DOHH2 (cell line): Measurements from ENCODE around the gene ZNF622.

ENCODE experiments used
- H3F3A ChIP-seq: fragments of 200-600 bp; sonication (generic), shearing (Covaris generic); 2 replicates; pipeline ENCODE4 v1.6.0; 2016; ENCODE audit warnings: antibody characterized with exemption, mild to moderate bottlenecking; ENCODE audit not compliant: control insufficient read depth, insufficient read depth
- H3K27ac ChIP-seq: fragments of 200-600 bp; sonication (generic); 2 replicates; pipeline ENCODE4 v1.5.1; 2014; ENCODE audit warnings: low read depth, mild to moderate bottlenecking, low read length, moderate library complexity
- H3K27me3 ChIP-seq: fragments of 200-600 bp; sonication (generic); 2 replicates; pipeline ENCODE4 v1.6.1; 2014; ENCODE audit warnings: mild to moderate bottlenecking, low read length, mixed read lengths; ENCODE audit not compliant: control insufficient read depth
- H3K36me3 ChIP-seq: fragments of 200-600 bp; sonication (generic); 2 replicates; pipeline ENCODE4 v1.6.1; 2014; ENCODE audit warnings: mild to moderate bottlenecking, low read length, moderate library complexity, mixed read lengths; ENCODE audit not compliant: control insufficient read depth
- H3K4me1 ChIP-seq: fragments of 200-600 bp; sonication (generic); 2 replicates; pipeline ENCODE4 v1.6.1; 2014; ENCODE audit warnings: mild to moderate bottlenecking, low read length, mixed read lengths; ENCODE audit not compliant: control insufficient read depth
- H3K4me2 ChIP-seq: fragments of 200-600 bp; sonication (generic); 2 replicates; pipeline ENCODE4 v1.6.0; 2014; ENCODE audit warnings: mild to moderate bottlenecking, low read length, moderate library complexity
- H3K4me3 ChIP-seq: fragments of 200-600 bp; sonication (generic); 2 replicates; pipeline ENCODE4 v1.5.1; 2014; ENCODE audit warnings: mild to moderate bottlenecking, low read length, mixed read lengths
- H3K79me2 ChIP-seq: fragments of 200-600 bp; sonication (generic); 2 replicates; pipeline ENCODE4 v1.6.1; 2014; ENCODE audit warnings: mild to moderate bottlenecking, low read length, mixed read lengths; ENCODE audit not compliant: control insufficient read depth
- H3K9me2 ChIP-seq: fragments of 200-600 bp; sonication (generic); replicated peaks from 2 replicates; pipeline ENCODE4 v1.6.1; 2014; ENCODE audit warnings: mild to moderate bottlenecking, low read length, mixed read lengths; ENCODE audit not compliant: control insufficient read depth
- H3K9me3 ChIP-seq: fragments of 200-600 bp; sonication (generic); 2 replicates; pipeline ENCODE4 v1.6.1; 2014; ENCODE audit warnings: antibody characterized with exemption, low read length, mixed read lengths; ENCODE audit not compliant: control insufficient read depth, insufficient read depth
- H4K20me1 ChIP-seq: fragments of 200-600 bp; sonication (generic); 2 replicates; pipeline ENCODE4 v1.6.0; 2014; ENCODE audit warnings: low read depth, mild to moderate bottlenecking, antibody characterized with exemption, low read length, moderate library complexity; ENCODE audit not compliant: control insufficient read depth, insufficient read depth
- EZH2phosphoT487 ChIP-seq: fragments of 200-600 bp; sonication (generic); IDR thresholded peaks from 2 replicates; pipeline ENCODE4 v1.6.1; 2017; ENCODE audit warnings: borderline replicate concordance, mild to moderate bottlenecking, antibody characterized with exemption, low read length, moderate library complexity, mixed read lengths
- TF ChIP-seq, protein P1 (sequence below): fragments of 200-600 bp; sonication (generic); IDR thresholded peaks from one replicate; pipeline ENCODE4 v1.5.1; 2014; ENCODE audit warnings: antibody characterized with exemption, mild to moderate bottlenecking, low read depth, low read length; ENCODE audit not compliant: poor library complexity, severe bottlenecking

Gene ZNF622

DNA sequence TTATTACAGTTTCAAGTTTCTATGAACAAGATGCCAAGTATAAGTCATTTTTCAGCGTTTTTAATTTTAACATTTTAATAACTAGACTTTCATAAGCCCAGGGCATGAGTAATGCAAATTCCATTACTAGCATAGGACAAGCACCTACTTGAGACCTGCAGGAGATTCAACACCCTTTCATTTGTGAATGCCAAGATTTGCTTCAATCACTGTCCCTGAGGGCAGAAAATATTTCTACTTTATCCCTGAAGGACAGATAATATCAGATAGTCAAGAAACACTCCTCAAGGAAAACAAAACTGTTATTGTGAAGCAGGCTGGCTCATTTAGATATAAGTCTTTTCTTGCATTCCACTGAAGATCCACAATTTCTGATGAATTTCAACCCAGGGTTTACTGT lies 27.7 kb upstream of the ZNF622 start:
- H3K27ac ChIP-seq = no peak overlapping the region
- no peaks in the 10 kb centered on the region for H3K79me2 ChIP-seq
- no peaks in the 10 kb centered on the region for H3K36me3 ChIP-seq
- no peaks in the 10 kb centered on the region for H3K4me1 ChIP-seq
- H3K4me3 ChIP-seq = no peak overlapping the region
- H3K27me3 ChIP-seq = no peaks in the 10 kb centered on the region
- H3F3A ChIP-seq = no peaks in the 10 kb centered on the region
- H3K9me3 ChIP-seq = peaks cover 9% of the 10 kb centered on the region; the same call in 1 of the 2 replicates
- TF ChIP-seq, protein P1, sequence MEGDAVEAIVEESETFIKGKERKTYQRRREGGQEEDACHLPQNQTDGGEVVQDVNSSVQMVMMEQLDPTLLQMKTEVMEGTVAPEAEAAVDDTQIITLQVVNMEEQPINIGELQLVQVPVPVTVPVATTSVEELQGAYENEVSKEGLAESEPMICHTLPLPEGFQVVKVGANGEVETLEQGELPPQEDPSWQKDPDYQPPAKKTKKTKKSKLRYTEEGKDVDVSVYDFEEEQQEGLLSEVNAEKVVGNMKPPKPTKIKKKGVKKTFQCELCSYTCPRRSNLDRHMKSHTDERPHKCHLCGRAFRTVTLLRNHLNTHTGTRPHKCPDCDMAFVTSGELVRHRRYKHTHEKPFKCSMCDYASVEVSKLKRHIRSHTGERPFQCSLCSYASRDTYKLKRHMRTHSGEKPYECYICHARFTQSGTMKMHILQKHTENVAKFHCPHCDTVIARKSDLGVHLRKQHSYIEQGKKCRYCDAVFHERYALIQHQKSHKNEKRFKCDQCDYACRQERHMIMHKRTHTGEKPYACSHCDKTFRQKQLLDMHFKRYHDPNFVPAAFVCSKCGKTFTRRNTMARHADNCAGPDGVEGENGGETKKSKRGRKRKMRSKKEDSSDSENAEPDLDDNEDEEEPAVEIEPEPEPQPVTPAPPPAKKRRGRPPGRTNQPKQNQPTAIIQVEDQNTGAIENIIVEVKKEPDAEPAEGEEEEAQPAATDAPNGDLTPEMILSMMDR = no peak
- TF ChIP-seq EZH2phosphoT487 = no peak
- H4K20me1 ChIP-seq = no peaks in the 10 kb centered on the region
- H3K4me2 ChIP-seq = no peak overlapping the region
- no peaks in the 10 kb centered on the region for H3K9me2 ChIP-seq

DNA sequence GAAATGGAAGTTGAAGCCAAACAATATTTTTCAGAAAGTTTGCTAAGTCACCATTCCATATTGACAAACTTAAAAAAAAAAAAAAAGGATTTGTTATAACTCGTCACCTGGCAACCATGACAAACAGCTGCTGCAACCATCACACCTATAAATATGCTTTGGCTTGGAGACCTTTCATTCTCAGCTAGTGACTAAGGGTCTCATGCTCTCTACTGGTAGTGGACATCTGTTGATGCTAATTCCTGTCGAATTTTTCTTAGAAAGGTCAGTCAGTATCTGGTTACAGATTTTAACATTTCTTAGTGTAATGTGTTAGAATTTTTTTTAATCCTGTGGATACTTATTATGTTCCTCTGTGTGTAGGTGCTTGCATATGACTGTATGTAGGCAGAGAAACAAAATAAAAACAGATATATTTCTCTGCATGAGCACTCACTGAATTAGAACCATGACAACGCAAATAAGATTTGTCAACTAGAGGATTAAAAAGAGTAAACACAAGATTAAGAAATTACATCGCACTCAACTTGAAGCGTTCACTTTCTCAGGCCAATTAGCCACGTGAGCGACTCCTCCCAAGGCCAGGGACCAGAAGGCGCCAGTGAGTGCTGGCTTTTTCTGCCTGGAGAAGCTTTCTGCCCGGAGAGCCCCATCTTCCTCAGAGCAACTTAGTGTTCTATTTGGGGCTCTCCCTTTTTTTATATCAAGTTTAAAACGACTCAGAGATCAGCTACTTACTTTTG lies 27.0 kb upstream of the ZNF622 start:
- H3K9me3 ChIP-seq = peaks cover 9% of the 10 kb centered on the region; the same call in 1 of the 2 replicates
- no peaks in the 10 kb centered on the region for H3K4me1 ChIP-seq
- no peak overlapping the region for H3K4me2 ChIP-seq
- H3K27ac ChIP-seq = no peak overlapping the region
- H3K4me3 ChIP-seq = no peak overlapping the region
- no peaks in the 10 kb centered on the region for H3K36me3 ChIP-seq
- no peaks in the 10 kb centered on the region for H4K20me1 ChIP-seq
- TF ChIP-seq, protein P1 = no peak
- no peak for TF ChIP-seq EZH2phosphoT487
- no peaks in the 10 kb centered on the region for H3K79me2 ChIP-seq
- no peaks in the 10 kb centered on the region for H3K27me3 ChIP-seq
- no peaks in the 10 kb centered on the region for H3K9me2 ChIP-seq
- H3F3A ChIP-seq = no peaks in the 10 kb centered on the region

DNA sequence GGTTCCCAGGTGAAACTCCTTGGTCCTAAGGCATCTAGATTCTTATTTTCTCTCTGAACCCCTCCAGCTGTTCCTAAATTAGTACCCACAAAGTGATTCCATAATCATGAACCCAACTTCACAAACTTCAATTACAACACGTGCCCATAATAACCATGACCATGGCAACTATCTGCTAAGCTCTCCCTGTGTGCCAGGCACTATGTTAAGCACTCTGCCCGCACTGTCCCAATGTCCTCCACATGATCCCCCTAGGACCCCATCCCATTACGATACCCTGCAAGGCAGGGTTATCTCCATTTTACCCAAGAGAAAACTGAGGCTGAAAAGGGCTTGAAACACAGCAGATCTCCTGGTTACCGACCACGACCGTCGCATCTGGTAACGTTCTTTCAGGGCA lies 25.3 kb upstream of the ZNF622 start:
- no peaks in the 10 kb centered on the region for H3K9me2 ChIP-seq
- no peaks in the 10 kb centered on the region for H3K36me3 ChIP-seq
- H4K20me1 ChIP-seq = no peaks in the 10 kb centered on the region
- H3K4me3 ChIP-seq = no peak overlapping the region
- H3K9me3 ChIP-seq = peaks cover 9% of the 10 kb centered on the region; the same call in 1 of the 2 replicates
- no peak overlapping the region for H3K27ac ChIP-seq
- no peaks in the 10 kb centered on the region for H3K4me1 ChIP-seq
- TF ChIP-seq, protein P1 = no peak
- TF ChIP-seq EZH2phosphoT487 = no peak
- no peaks in the 10 kb centered on the region for H3F3A ChIP-seq
- H3K79me2 ChIP-seq = no peaks in the 10 kb centered on the region
- no peaks in the 10 kb centered on the region for H3K27me3 ChIP-seq
- H3K4me2 ChIP-seq = no peak overlapping the region
